Choroid plexus epithelial cell (primary cell): Measurements from ENCODE around the gene NOL4L.

Experiments used
- DNase-seq: peaks from one replicate; pipeline ENCODE4 v3.0.0-alpha.2; 2010; ENCODE audit warnings: low read depth
- H3K4me3 ChIP-seq: 2 replicates; pipeline ENCODE4 v1.5.1; 2011; ENCODE audit warnings: low read depth, mild to moderate bottlenecking, control low read depth, low read length, moderate library complexity
- CTCF ChIP-seq: conservative IDR thresholded peaks from 2 replicates; pipeline ENCODE4 v1.5.1; 2011; ENCODE audit warnings: low read depth, mild to moderate bottlenecking, control low read depth, inconsistent platforms, low read length, moderate library complexity

NOL4L gene

GRCh38 chr20:32612351-32613191 lies 27.4 kb upstream of the NOL4L start:
- H3K4me3 ChIP-seq = no peak overlapping the region
- TF ChIP-seq CTCF = no peak
- DNase-seq = no peak

GRCh38 chr20:32611868-32612267 lies 26.7 kb upstream of the NOL4L start:
- H3K4me3 ChIP-seq = no peak overlapping the region
- no peak for TF ChIP-seq CTCF
- no peak for DNase-seq

GRCh38 chr20:32611286-32611685 lies 26.2 kb upstream of the NOL4L start:
- no peak for TF ChIP-seq CTCF
- H3K4me3 ChIP-seq = no peak overlapping the region
- no peak for DNase-seq

GRCh38 chr20:32610472-32611218 lies 25.5 kb upstream of the NOL4L start:
- DNase-seq = no peak
- no peak for TF ChIP-seq CTCF

GRCh38 chr20:32609993-32610392 lies 24.9 kb upstream of the NOL4L start:
- no peak for DNase-seq
- H3K4me3 ChIP-seq = no peak overlapping the region
- TF ChIP-seq CTCF = no peak

More at GRCh38 chr20:32610472-32611218, 25.5 kb upstream of the NOL4L start:
- H3K4me3 ChIP-seq = no peak overlapping the region

GRCh38 chr20:32609111-32609773 lies 24.1 kb upstream of the NOL4L start:
- TF ChIP-seq CTCF = no peak
- H3K4me3 ChIP-seq = no peak overlapping the region
- no peak for DNase-seq
